Measurements from ENCODE around the gene SRM. TPM values are rescaled to one million over a fixed set of nuclear protein-coding genes. Genes with fewer than 3 reads are reported as not detected.

SRM gene
- total and polyA plus RNA-seq, 4 donors, result 8.6 to 59.1 (median 24.3) TPM

GRCh38 chr1:11027316-11027715 lies 32.5 kb downstream of the SRM start:
- Histone ChIP-seq H3K4me3 (ENCODE audit: low read depth in 1 of 3, low read length in 3 of 3) (no peak overlapping the region), H3K9ac (ENCODE audit: low read depth in 1 of 2, low read length in 2 of 2) (no peak overlapping the region), H3K9me3 (ENCODE audit: control insufficient read depth in 4 of 4, low read length in 3 of 4) (no peaks in the 10 kb centered on the region), H3K4me1 (ENCODE audit: control insufficient read depth in 4 of 4, insufficient read depth in 4 of 4, low read length in 3 of 4) (peaks cover 0 to 2% (median 0%) of the 10 kb centered on the region in 4 donors), H3K27me3 (ENCODE audit: control insufficient read depth in 4 of 4, insufficient read depth in 4 of 4, low read length in 3 of 4) (no peaks in the 10 kb centered on the region), H3K36me3 (ENCODE audit: control insufficient read depth in 4 of 4, insufficient read depth in 3 of 4, low read depth in 1 of 4, low read length in 3 of 4) (peaks cover 10 to 70% (median 53%) of the 10 kb centered on the region in 4 donors), H3K27ac (ENCODE audit: low read depth in 1 of 2, low read length in 2 of 2) (no peak overlapping the region)
- 74% methylated on average over 6 of the region's 6 CpGs for WGBS
- no peak for TF ChIP-seq JUND (IDR thresholded peaks at IDR 0.05)
- no peak for DNase-seq (ENCODE audit: low spot score)

GRCh38 chr1:11026903-11027302 lies 32.9 kb downstream of the SRM start:
- Histone ChIP-seq H3K27me3 (ENCODE audit: control insufficient read depth in 4 of 4, insufficient read depth in 4 of 4, low read length in 3 of 4) (no peaks in the 10 kb centered on the region), H3K27ac (ENCODE audit: low read depth in 1 of 2, low read length in 2 of 2) (no peak overlapping the region), H3K9ac (ENCODE audit: low read depth in 1 of 2, low read length in 2 of 2) (no peak overlapping the region), H3K36me3 (ENCODE audit: control insufficient read depth in 4 of 4, insufficient read depth in 3 of 4, low read depth in 1 of 4, low read length in 3 of 4) (peaks cover 10 to 72% (median 56%) of the 10 kb centered on the region in 4 donors), H3K9me3 (ENCODE audit: control insufficient read depth in 4 of 4, low read length in 3 of 4) (no peaks in the 10 kb centered on the region), H3K4me1 (ENCODE audit: control insufficient read depth in 4 of 4, insufficient read depth in 4 of 4, low read length in 3 of 4) (peaks cover 0 to 2% (median 0%) of the 10 kb centered on the region in 4 donors), H3K4me3 (ENCODE audit: low read depth in 1 of 3, low read length in 3 of 3) (no peak overlapping the region)
- 96% methylated on average over 5 of the region's 5 CpGs for WGBS
- no peak for DNase-seq (ENCODE audit: low spot score)
- TF ChIP-seq YY1 (IDR thresholded peaks at IDR 0.05) (no peak), SP1 (IDR thresholded peaks at IDR 0.05) (no peak), RXRA (IDR thresholded peaks at IDR 0.05) (no peak), RAD21 (IDR thresholded peaks at IDR 0.05) (no peak), FOXA2 (IDR thresholded peaks at IDR 0.05) (no peak), CTCF (IDR thresholded peaks at IDR 0.05; ENCODE audit: low read depth, low read length, missing input control) (no peak), HNF4A (conservative IDR thresholded peaks at IDR 0.05) (no peak), JUND (IDR thresholded peaks at IDR 0.05) (no peak), HNF4G (IDR thresholded peaks at IDR 0.05) (no peak), ZBTB33 (IDR thresholded peaks at IDR 0.05) (no peak), TAF1 (conservative IDR thresholded peaks at IDR 0.05) (no peak), NR2F2 (IDR thresholded peaks at IDR 0.05) (no peak), EGR1 (IDR thresholded peaks at IDR 0.05; ENCODE audit: low read depth in 2 of 2) (no peak), GABPA (IDR thresholded peaks at IDR 0.05 in 1 of 2, conservative IDR thresholded peaks at IDR 0.05 in 1 of 2) (no peak), FOXA1 (IDR thresholded peaks at IDR 0.05) (no peak)
- TF ChIP-seq, protein P1, sequence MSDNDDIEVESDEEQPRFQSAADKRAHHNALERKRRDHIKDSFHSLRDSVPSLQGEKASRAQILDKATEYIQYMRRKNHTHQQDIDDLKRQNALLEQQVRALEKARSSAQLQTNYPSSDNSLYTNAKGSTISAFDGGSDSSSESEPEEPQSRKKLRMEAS (IDR thresholded peaks at IDR 0.05), result no peak
- TF ChIP-seq, protein P2, sequence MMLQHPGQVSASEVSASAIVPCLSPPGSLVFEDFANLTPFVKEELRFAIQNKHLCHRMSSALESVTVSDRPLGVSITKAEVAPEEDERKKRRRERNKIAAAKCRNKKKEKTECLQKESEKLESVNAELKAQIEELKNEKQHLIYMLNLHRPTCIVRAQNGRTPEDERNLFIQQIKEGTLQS (IDR thresholded peaks at IDR 0.05), result no peak
- TF ChIP-seq, protein P3, sequence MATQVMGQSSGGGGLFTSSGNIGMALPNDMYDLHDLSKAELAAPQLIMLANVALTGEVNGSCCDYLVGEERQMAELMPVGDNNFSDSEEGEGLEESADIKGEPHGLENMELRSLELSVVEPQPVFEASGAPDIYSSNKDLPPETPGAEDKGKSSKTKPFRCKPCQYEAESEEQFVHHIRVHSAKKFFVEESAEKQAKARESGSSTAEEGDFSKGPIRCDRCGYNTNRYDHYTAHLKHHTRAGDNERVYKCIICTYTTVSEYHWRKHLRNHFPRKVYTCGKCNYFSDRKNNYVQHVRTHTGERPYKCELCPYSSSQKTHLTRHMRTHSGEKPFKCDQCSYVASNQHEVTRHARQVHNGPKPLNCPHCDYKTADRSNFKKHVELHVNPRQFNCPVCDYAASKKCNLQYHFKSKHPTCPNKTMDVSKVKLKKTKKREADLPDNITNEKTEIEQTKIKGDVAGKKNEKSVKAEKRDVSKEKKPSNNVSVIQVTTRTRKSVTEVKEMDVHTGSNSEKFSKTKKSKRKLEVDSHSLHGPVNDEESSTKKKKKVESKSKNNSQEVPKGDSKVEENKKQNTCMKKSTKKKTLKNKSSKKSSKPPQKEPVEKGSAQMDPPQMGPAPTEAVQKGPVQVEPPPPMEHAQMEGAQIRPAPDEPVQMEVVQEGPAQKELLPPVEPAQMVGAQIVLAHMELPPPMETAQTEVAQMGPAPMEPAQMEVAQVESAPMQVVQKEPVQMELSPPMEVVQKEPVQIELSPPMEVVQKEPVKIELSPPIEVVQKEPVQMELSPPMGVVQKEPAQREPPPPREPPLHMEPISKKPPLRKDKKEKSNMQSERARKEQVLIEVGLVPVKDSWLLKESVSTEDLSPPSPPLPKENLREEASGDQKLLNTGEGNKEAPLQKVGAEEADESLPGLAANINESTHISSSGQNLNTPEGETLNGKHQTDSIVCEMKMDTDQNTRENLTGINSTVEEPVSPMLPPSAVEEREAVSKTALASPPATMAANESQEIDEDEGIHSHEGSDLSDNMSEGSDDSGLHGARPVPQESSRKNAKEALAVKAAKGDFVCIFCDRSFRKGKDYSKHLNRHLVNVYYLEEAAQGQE (IDR thresholded peaks at IDR 0.05), result no peak

Measured in liver (tissue), 9 donors.